NCI-H748 treated with DMSO at 0.1 percent for 48 hours (cell line): ENCODE data around the gene SPN.
A peak's percentile ranks its signal among the peaks of the same experiment; 100 is the strongest.
"Not testable (repeated sequence)": the region's sequence is repeated elsewhere in the genome, so short reads cannot be mapped to it uniquely, and the experiment has no call there.

Source experiments
- DNase-seq: peaks from one replicate; lab custom pipeline; 2025; lab: John Stamatoyannopoulos, UW

SPN gene

GRCh38 chr16:29678691-29679267, 15.7 kb downstream of the SPN start, which contains the start of gene QPRT:
Gene QPRT (plus strand): TSS chr16:29679180. CDS start chr16:29679198, 18 bp downstream.
- DNase-seq, result no peak

GRCh38 chr16:29680180-29680598, 17.1 kb downstream of the SPN start:
- no peak for DNase-seq

- no peak for DNase-seq
Measured at GRCh38 chr16:29683543-29684090, 20.6 kb downstream of the SPN start.

- no peak for DNase-seq
Measured at GRCh38 chr16:29684679-29685078, 21.6 kb downstream of the SPN start.

- no peak for DNase-seq
Measured at GRCh38 chr16:29686740-29687332, 23.8 kb downstream of the SPN start.

- no peak for DNase-seq
Measured at GRCh38 chr16:29687755-29688154, 24.7 kb downstream of the SPN start.

GRCh38 chr16:29688172-29688571, 25.1 kb downstream of the SPN start:
- no peak for DNase-seq

GRCh38 chr16:29689490-29690351, 26.7 kb downstream of the SPN start:
- not testable (repeated sequence) for DNase-seq

GRCh38 chr16:29692606-29693005, 29.6 kb downstream of the SPN start:
- DNase-seq, result not testable (repeated sequence)

GRCh38 chr16:29694384-29695195, 31.5 kb downstream of the SPN start:
- no peak for DNase-seq

GRCh38 chr16:29695675-29696074, 32.6 kb downstream of the SPN start:
- DNase-seq, result not testable (repeated sequence)

- DNase-seq, result no peak
Measured at GRCh38 chr16:29696881-29697331, 33.9 kb downstream of the SPN start.

- no peak for DNase-seq
Measured at GRCh38 chr16:29697391-29697790, 34.3 kb downstream of the SPN start.

GRCh38 chr16:29698042-29698441, 35.0 kb downstream of the SPN start:
- DNase-seq, result no peak

- no peak for DNase-seq
Measured at GRCh38 chr16:29698484-29699323, 35.7 kb downstream of the SPN start.

- DNase-seq, result no peak
Measured at GRCh38 chr16:29699324-29700219, 36.5 kb downstream of the SPN start.

GRCh38 chr16:29700253-29700987, 37.4 kb downstream of the SPN start:
- DNase-seq, result peak; percentile 40

- DNase-seq, result no peak
Measured at GRCh38 chr16:29701214-29701555, 38.1 kb downstream of the SPN start.

GRCh38 chr16:29702269-29702668, 39.2 kb downstream of the SPN start:
- no peak for DNase-seq
